ENCODE data around the gene RAG1.

Gene RAG1

DNA sequence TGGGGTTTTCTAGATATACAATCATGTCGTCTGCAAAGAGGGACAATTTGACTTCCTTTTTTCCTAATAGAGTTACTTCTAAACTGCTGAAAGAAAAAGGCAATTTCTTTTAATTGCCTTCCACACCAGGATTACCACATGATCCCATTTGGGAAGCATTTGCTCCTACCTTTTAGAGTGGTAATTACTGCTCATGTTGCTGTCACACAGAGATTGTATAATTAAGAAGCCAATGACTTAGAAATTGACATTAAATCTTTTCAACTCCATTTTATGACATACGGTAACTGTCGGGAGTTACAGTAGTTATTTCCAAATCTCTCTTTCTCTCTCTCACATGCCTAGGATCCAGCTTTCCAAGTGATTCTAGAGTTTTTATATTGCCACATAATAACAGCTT is 48.0 kb downstream of the RAG1 start:
- ChIA-PET CTCF (no interaction called here), POLR2A (no interaction called here)
- TF ChIP-seq BHLHE40 (IDR thresholded peaks at IDR 0.05; ENCODE audit: borderline replicate concordance) (no peak), TARDBP (IDR thresholded peaks at IDR 0.05) (no peak), L3MBTL2 (conservative IDR thresholded peaks at IDR 0.05) (no peak), HDGF (IDR thresholded peaks at IDR 0.05; ENCODE audit: borderline replicate concordance) (no peak)
- no peak for DNase-seq (ENCODE audit: extremely low spot score)

DNA sequence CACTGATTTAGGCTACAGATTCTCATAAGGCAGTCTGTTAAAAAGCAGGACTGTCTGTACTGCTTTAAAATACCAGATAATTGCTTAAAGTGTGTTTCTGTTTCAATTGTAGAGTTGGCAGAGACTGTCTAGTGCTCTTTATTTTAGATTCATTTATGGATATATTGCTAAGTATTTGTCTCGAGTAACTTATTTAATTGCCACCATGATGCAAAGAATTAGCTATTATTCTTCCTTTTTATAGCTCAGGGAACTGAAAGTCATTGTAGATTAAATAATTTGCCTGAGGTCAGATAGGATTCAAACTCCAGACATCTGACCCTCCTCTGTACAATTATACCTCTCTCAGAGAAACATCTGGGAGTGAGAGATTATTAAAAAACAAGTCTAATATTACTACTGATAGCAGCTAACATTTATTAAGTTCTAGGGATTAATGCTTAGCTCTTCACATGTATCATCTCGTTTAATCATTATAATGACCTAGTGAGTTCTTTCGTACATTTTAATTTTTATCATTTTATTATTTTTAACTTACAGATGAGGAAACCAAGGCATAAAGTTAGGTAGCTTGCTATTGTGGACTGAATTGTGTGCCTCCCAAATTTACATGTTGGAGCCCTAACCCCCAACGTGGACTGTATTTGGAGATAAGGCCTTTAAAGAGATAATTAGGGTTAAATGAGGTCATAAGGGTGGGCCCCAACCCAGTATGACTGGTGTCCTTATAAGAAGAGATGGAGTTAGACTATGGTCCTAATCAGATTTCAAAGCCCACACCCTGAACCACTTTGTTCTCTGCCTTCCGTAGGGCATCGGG is 49.9 kb downstream of the RAG1 start:
- ChIA-PET CTCF (interaction anchor here (0.9 kb wide), 1 partner anchor 53 kb away, joined by 3 read pairs; no protein-coding TSS in a partner anchor), POLR2A (no interaction called here)
- TF ChIP-seq NFRKB (IDR thresholded peaks at IDR 0.05) (no peak), BHLHE40 (IDR thresholded peaks at IDR 0.05; ENCODE audit: borderline replicate concordance) (no peak), SUZ12 (IDR thresholded peaks at IDR 0.05) (no peak), SP1 (IDR thresholded peaks at IDR 0.05) (no peak), ZNF384 (IDR thresholded peaks at IDR 0.05) (no peak), FOXM1 (IDR thresholded peaks at IDR 0.05; ENCODE audit: borderline replicate concordance) (no peak), FOXK2 (IDR thresholded peaks at IDR 0.05) (no peak), ELF4 (IDR thresholded peaks at IDR 0.05) (no peak), ARNT (IDR thresholded peaks at IDR 0.05) (no peak), HDGF (IDR thresholded peaks at IDR 0.05; ENCODE audit: borderline replicate concordance) (no peak), FOXA1 (IDR thresholded peaks at IDR 0.05) (no peak), CTBP1 (IDR thresholded peaks at IDR 0.05; ENCODE audit: borderline replicate concordance) (no peak), TARDBP (IDR thresholded peaks at IDR 0.05) (no peak), LEF1 (IDR thresholded peaks at IDR 0.05; ENCODE audit: borderline replicate concordance) (no peak)
- TF ChIP-seq, protein P1, sequence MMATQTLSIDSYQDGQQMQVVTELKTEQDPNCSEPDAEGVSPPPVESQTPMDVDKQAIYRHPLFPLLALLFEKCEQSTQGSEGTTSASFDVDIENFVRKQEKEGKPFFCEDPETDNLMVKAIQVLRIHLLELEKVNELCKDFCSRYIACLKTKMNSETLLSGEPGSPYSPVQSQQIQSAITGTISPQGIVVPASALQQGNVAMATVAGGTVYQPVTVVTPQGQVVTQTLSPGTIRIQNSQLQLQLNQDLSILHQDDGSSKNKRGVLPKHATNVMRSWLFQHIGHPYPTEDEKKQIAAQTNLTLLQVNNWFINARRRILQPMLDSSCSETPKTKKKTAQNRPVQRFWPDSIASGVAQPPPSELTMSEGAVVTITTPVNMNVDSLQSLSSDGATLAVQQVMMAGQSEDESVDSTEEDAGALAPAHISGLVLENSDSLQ (IDR thresholded peaks at IDR 0.05), result no peak
- no peak for DNase-seq (ENCODE audit: extremely low spot score)

DNA sequence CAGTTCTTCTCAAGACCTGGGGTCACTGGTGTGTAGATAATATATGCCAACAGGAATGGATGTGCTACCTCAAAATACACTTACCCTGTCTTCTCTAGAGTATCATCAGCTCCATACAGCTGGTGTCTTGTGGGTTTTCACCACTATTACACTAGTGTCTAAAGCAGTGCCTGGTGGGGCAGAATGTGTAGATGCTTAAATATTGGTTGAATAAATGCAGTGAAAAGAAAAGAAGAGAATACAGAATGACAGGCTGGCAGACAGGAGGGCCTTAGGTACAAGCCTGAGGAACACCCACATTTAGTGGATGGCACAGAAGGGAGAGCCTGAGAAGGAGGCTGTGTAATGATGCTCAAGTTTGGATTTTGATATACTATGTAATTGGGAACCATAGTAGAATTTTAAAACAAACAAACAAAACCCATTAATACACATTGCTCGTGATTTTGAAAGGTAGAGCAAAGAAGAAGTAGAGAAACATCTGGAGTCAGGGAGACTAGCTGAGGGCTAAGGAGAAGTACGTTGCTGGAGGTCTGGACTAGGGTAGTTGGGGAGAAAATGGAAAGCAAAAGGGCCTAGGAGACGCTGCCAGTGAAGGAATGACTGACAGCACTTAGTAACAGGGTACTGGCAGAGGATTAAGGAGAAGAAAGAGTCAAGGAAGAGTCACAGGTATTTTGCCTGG is 50.7 kb downstream of the RAG1 start:
- CTCF ChIA-PET, result interaction anchor here (0.8 kb wide), 1 partner anchor 10 kb away, joined by 3 read pairs; no protein-coding TSS in a partner anchor
- no peak for TF ChIP-seq CTBP1 (IDR thresholded peaks at IDR 0.05; ENCODE audit: borderline replicate concordance)
- no peak for TF ChIP-seq L3MBTL2 (conservative IDR thresholded peaks at IDR 0.05)
- TF ChIP-seq, protein P1 (IDR thresholded peaks at IDR 0.05), result 0 out of 2 replicates have a peak, but pooled peaks have one; percentile 15
- no peak for TF ChIP-seq ARNT (IDR thresholded peaks at IDR 0.05)
- no peak for TF ChIP-seq FOXK2 (IDR thresholded peaks at IDR 0.05)
- DNase-seq (ENCODE audit: extremely low spot score), result no peak
- POLR2A ChIA-PET, result no interaction called here

DNA sequence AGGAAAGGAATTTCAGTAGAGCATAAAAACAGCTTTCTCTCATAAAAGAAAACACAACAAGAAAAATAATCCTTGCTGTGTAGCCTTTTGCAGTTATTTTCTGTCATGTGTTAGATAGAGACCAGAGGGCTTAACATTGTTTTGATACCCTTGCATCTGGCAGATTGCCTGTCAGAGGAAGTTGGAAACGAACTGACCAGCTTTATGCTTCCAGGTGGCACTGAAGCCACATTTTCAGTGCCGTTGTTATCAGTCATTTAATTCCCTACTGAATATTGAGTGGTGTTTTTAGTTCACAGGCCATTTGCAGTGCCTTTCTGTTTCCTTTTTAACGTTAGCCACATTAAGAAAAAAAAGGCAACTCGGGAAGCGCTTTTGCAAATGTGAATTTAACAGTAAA is 51.7 kb downstream of the RAG1 start:
- no peak for DNase-seq (ENCODE audit: extremely low spot score)
- CTCF ChIA-PET, result interaction anchor here (0.8 kb wide), 1 partner anchor 11 kb away, joined by 3 read pairs; no protein-coding TSS in a partner anchor
- POLR2A ChIA-PET, result no interaction called here
- TF ChIP-seq, protein P1 (IDR thresholded peaks at IDR 0.05), result no peak
- TF ChIP-seq L3MBTL2 (conservative IDR thresholded peaks at IDR 0.05), result no peak
- no peak for TF ChIP-seq FOXM1 (IDR thresholded peaks at IDR 0.05; ENCODE audit: borderline replicate concordance)
- TF ChIP-seq FOXA1 (IDR thresholded peaks at IDR 0.05), result no peak
- no peak for TF ChIP-seq TARDBP (IDR thresholded peaks at IDR 0.05)
- no peak for TF ChIP-seq HDGF (IDR thresholded peaks at IDR 0.05; ENCODE audit: borderline replicate concordance)
- TF ChIP-seq ZNF384 (IDR thresholded peaks at IDR 0.05), result no peak
- TF ChIP-seq NFRKB (IDR thresholded peaks at IDR 0.05), result no peak
- no peak for TF ChIP-seq FOXK2 (IDR thresholded peaks at IDR 0.05)
- no peak for TF ChIP-seq ELF4 (IDR thresholded peaks at IDR 0.05)
- no peak for TF ChIP-seq SUZ12 (IDR thresholded peaks at IDR 0.05)
- no peak for TF ChIP-seq CTBP1 (IDR thresholded peaks at IDR 0.05; ENCODE audit: borderline replicate concordance)
- TF ChIP-seq SP1 (IDR thresholded peaks at IDR 0.05), result no peak
- TF ChIP-seq LEF1 (IDR thresholded peaks at IDR 0.05; ENCODE audit: borderline replicate concordance), result no peak
- TF ChIP-seq BHLHE40 (IDR thresholded peaks at IDR 0.05; ENCODE audit: borderline replicate concordance), result no peak
- no peak for TF ChIP-seq ARNT (IDR thresholded peaks at IDR 0.05)

DNA sequence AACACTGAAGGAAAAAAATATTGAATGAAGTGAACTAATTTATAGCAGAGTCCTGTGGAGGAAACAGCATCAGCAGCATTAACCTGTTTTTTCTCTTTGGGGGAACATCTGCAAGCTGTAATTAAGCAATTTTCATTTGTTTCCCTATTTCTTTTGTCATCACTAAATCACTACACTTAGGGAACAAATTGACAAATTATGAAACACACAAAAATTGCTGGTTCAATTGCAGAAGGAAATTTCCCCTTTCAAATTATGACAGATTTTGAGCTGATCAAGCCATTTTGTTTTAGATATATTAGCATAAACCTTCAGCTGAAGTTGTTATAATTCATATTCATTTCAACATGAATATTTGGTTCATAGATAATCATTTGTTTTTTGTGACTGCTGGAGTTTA is 52.4 kb downstream of the RAG1 start:
- ChIA-PET POLR2A (no interaction called here), CTCF (interaction anchor here (2.2 kb wide), 1 partner anchor 56 kb away, joined by 9 read pairs; no protein-coding TSS in a partner anchor)

More for the DNA sequence above, 52.4 kb downstream of the RAG1 start:
- TF ChIP-seq BHLHE40 (IDR thresholded peaks at IDR 0.05; ENCODE audit: borderline replicate concordance) (no peak), FOXK2 (IDR thresholded peaks at IDR 0.05) (no peak), SUZ12 (IDR thresholded peaks at IDR 0.05) (no peak), HDGF (IDR thresholded peaks at IDR 0.05; ENCODE audit: borderline replicate concordance) (no peak), ELF4 (IDR thresholded peaks at IDR 0.05) (no peak), LEF1 (IDR thresholded peaks at IDR 0.05; ENCODE audit: borderline replicate concordance) (no peak), CTBP1 (IDR thresholded peaks at IDR 0.05; ENCODE audit: borderline replicate concordance) (no peak), L3MBTL2 (conservative IDR thresholded peaks at IDR 0.05) (no peak), FOXA1 (IDR thresholded peaks at IDR 0.05) (no peak), TARDBP (IDR thresholded peaks at IDR 0.05) (no peak), SP1 (IDR thresholded peaks at IDR 0.05) (no peak), FOXM1 (IDR thresholded peaks at IDR 0.05; ENCODE audit: borderline replicate concordance) (no peak), NFRKB (IDR thresholded peaks at IDR 0.05) (no peak), ZNF384 (IDR thresholded peaks at IDR 0.05) (no peak), ARNT (IDR thresholded peaks at IDR 0.05) (no peak)
- TF ChIP-seq, protein P1 (IDR thresholded peaks at IDR 0.05), result no peak
- no peak for DNase-seq (ENCODE audit: extremely low spot score)
